Measurements from ENCODE around the gene HPCAL1.
A peak's percentile ranks its signal among the peaks of the same experiment; 100 is the strongest.

HPCAL1 gene

DNA sequence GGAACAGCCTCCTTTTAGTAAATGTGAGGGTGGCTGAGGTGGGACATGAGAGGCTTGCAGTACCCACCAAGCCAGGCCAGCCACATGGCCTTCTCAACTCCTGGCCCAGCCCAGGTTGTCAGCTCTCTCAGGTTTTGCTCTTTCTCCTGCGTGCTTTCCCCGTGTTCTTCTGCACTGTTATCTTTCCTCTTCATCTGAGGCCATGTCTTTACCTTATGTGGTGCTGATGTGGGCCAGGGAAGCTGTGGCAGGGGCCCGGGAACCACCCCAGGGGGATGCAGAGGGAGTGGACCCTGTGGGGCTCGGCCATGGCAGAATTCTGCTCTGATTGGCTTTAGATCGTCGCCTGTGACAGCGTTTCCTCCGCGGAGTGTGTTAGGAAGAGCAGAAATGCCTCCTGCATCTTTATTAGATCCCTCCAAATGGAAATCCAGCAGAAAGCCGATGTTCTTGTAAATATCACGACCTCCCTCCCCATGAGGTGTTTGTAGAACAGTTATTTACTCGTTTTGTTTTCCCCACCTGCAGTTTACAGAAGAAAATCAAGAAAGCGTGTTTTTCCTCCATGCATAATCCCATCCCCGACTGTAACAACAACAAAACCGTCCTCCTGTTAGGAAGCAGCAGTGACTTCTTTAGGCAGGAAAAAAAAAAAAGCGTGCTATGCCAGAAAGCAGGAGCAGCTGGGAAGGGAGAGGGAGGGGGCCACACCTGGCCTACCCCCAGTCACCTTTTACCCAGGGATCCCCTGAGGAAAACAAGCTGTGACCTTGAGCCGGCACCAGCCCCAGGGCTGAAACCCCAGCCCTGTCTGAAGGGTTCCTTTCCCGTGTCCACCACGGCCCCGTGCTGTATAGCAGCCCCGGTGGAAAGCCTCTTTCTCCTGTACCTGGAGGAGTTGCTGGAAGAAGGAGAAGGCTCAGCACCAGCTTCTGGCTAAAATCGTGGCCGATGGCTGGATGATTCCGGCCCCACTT lies 54.8 kb downstream of the HPCAL1 start:
- no peak for DNase-seq

- no peak for DNase-seq
These were observed 56.5 kb downstream of the HPCAL1 start for GRCh38 chr2:10359246-10359645.

DNA sequence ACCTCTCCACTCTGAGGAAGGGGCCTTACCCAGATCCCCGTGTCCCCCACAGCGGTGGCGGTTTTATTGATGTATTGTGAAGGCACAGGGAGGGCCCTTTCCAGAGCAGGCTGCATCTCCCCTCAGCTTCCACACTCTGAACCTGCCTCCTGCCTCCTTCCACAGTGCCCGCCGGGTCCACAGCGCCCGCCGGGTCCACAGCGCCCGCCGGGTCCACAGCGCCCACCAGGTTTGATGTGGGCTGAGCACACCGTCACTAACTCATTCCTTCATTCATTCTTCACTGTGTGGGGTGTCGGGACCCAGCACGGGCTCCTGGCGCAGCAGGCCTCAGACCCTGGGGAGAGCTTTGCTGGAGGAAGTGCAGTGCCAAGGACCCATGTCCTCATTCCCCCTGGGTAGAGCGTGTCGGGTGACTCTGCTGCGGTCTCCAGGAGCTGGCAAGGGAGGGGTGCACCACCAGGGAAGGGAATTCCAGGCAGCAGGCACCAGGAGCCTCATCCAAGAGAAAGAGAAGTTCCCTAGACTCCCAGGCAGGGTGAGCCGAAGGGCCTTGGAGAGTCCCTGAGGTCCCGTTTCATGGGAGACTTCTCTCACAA lies 57.1 kb downstream of the HPCAL1 start:
- DNase-seq = no peak

DNA sequence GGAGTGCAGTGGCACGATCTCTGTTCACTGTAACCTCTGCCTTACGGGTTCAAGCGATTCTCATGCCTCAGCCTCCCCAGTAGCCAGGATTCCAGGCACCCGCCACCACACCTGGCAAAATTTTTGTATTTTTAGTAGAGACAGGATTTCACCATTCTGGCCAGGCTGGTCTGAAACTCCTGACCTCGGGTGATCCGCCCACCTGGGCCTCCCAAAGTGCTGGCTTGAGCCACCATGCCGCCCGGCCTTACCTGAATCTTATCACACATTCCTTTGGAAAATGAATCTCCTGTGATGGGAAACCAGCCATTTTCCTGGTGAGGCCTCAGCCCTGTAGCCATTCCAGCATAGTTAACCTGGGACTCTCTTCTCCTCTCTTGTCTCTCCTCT lies 57.8 kb downstream of the HPCAL1 start:
- no peak for DNase-seq

DNA sequence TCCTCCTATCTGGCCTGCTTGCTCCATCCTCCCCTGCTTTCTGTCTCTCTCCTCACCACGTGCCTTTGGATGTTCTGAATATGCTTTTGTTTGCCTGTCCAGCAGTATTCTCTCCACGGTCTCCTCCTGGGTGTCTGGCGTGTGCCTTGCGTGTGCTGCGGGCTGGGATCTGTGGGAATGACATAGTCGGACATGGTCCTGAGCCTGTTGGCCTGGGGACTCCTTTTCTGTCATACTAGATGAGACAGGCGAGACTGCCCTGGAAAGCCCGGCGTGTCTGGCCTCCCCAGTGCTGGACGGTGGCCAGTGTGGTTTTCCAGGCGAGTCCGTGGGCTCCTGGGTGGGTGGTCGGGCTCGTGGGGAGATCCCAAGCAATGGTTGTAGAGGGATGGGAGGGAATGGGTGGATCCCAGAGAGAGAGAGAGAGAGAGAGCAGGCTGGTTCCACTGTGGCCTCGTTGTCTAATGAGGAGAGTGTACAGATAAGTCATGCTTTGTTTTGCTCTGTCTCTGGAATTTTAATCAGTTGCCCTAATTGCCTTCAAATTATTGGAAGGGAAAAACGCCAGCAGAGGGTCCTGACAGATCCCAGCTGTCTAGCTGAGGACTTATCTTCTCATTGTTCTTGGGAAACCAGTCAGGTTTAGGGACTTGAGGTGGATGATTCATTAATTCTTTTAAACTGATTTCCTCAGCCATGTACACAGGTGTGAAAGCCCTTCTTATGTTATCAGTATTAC lies 58.3 kb downstream of the HPCAL1 start:
- no peak for DNase-seq

- no peak for DNase-seq
These were observed 59.6 kb downstream of the HPCAL1 start for GRCh38 chr2:10362096-10362897.

DNA sequence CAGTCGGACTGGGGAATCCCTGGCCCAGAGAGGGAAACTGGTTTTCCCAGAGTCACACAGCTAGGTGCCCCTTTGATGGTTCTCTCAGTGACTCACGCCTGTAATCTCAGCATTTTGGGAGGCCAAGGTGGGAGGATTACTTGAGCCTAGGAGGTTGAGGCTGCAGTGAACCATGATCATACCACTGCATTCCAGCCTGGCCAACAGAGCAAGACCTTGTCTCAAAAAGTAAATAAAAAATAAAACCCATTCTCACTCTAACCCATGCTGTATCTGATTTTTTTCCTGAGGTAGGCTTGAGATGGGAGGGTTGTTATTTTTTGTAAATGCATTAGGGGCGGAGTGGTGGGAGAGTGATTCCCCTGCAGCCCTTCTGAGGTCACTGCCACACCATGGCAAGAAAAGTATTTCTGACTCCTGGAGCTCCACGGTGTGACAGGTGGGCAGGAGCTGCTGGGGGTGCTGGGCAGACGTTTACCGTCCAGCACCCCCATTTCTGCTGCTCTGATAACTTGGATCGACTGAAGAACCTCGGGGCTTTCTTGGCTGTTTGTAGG lies 60.3 kb downstream of the HPCAL1 start:
- DNase-seq = no peak

- no peak for DNase-seq
These were observed 61.3 kb downstream of the HPCAL1 start for GRCh38 chr2:10363861-10364610.

- DNase-seq = no peak
These were observed 62.7 kb downstream of the HPCAL1 start for GRCh38 chr2:10365412-10365811.

- DNase-seq = no peak
These were observed 64.0 kb downstream of the HPCAL1 start for GRCh38 chr2:10366601-10367270.

- no peak for DNase-seq
These were observed 65.1 kb downstream of the HPCAL1 start for GRCh38 chr2:10367472-10368439.

GRCh38 chr2:10368491-10369231 lies 66.0 kb downstream of the HPCAL1 start:
- no peak for DNase-seq

GRCh38 chr2:10369269-10370255 lies 66.9 kb downstream of the HPCAL1 start:
- DNase-seq = peak; percentile 85

DNA sequence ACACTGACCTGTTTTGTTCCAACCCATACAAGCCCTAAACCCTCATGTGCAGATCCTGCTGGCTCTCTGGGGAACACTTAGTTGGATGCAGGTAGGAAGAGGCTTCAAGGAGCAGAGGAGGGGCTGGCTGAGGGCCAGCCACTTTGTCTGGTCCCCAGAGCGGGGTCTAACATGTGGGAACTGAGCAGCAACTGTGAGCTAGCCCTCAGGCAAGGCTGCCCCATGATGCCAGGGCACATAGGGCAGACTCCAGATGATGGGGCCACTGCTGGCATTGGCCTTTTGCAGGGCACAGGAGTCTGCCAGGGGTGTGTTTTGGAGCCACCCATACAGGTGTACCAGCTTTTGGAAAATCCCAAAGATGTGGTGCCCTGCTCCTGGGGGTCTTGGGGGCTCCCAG lies 67.7 kb downstream of the HPCAL1 start:
- DNase-seq = no peak

- DNase-seq = no peak
These were observed 68.2 kb downstream of the HPCAL1 start for GRCh38 chr2:10370895-10371294.

DNA sequence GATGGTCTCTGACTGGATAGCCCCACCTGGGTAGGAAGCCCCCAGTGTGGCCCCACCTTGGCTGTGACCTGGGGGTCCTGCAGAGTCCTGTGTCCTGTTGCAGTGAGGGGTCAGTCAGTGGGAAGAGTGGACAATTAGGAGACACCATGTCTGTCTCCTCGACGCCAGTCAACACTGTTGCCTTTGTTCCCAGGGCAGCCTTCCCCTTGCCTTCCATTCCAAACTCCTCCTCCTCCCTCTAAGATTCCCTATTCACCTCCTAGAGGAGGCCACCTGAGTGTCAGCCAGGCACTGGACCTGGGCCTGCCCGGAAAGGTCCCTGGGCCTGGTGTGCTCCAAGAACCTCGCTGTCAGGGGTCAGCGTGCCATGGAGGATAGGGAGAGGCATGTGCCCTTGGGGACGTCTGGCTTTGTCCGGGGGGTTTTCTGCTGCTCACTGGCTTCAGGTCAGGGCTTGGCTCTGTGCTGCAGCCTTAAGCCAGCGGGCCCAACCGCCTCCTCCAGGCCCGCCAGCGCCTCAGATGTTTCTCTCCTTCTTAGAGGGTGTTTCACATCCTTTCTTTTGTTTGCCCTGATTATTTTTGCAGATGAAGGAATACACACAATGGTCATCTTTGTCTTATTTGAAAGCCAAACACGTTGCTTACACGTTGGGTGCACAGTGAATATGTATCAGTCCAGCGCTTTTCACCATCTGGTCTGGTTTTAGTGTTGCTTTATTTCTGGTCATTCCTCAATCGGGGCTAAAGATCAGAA lies 68.9 kb downstream of the HPCAL1 start:
- no peak for DNase-seq
